Right cardiac atrium (tissue), 5 donors: ENCODE data around the gene ALDOA. TPM values are rescaled to one million over a fixed set of nuclear protein-coding genes. Genes with fewer than 3 reads are reported as not detected.

Experiments
- ATAC-seq, 2 donors: fragments of 200-7000 bp; cut with Tn5 transposase; one replicate each; pipeline versions ENCODE4 v1.8.0 to v1.9.1; 2020; ENCODE audit warnings: moderate library complexity in 2 of 2, mild to moderate bottlenecking in 1 of 2
- DNase-seq, 3 donors: peaks; one replicate each; pipeline ENCODE4 v3.0.0-alpha.2; 2020
- H3K27ac ChIP-seq: one replicate; pipeline ENCODE4 v1.5.1; 2013; ENCODE audit warnings: mild to moderate bottlenecking, low read length, control low read depth, moderate library complexity
- H3K27me3 ChIP-seq: one replicate; pipeline ENCODE4 v1.6.1; 2013; ENCODE audit not compliant: control insufficient read depth, insufficient read depth
- H3K4me1 ChIP-seq: one replicate; pipeline ENCODE4 v1.6.1; 2013; ENCODE audit warnings: low read length; ENCODE audit not compliant: control insufficient read depth, insufficient read depth
- H3K4me3 ChIP-seq: one replicate; pipeline ENCODE4 v1.5.1; 2013; ENCODE audit warnings: low read length, control low read depth
- H3K9me3 ChIP-seq: one replicate; pipeline ENCODE4 v1.6.1; 2013; ENCODE audit warnings: low read length; ENCODE audit not compliant: control insufficient read depth
- WGBS: extraction: QIAGEN DNeasy Blood & Tissue Kit; methylation state at CpG from one replicate; pipeline ENCODE4 v1.1.7; 2013; 5-methylcytosine and 5-hydroxymethylcytosine counted together
- intact Hi-C, 4 donors: fragments of 100-400 bp; cut with DNase I; formaldehyde crosslinking; loops; one replicate each; pipeline versions ENCODE4 v1.11.0 to v1.14.0; 2022 to 2023
- polyA plus RNA-seq: library from polyadenylated mRNA; stranded (reverse); fragments of 200-250 nt; gene quantifications from one replicate; pipeline ENCODE4 v1.2.3, GENCODE V29; 2013
- total RNA-seq, 4 donors: library from RNA; stranded (reverse); fragmentation: NEBNext Ultra II Directional; extraction: Animal tissue kit (Norgen Biotek cat#: 25700); gene quantifications; one replicate each; pipeline ENCODE4 v1.2.1, GENCODE V29; 2021
- donor health status: healthy with polysubstance abuse.
- donor health status: DM: no; HTN: yes; CAD: no.
- donor health status: DM: no; HTN: no; CAD: no.
- donor health status: DM: no; HTN: yes; CAD: no; lungs with severe emphysema.
- donor health status: DM: yes; HTN: yes; CAD: no.

The ALDOA gene
- total and polyA plus RNA-seq, 5 donors = 2,625 to 3,581 (median 3,327) TPM

- Histone ChIP-seq H3K27me3 (no peaks in the 10 kb centered on the region), H3K4me3 (no peak overlapping the region), H3K27ac (peak overlapping the region; percentile 31), H3K9me3 (no peaks in the 10 kb centered on the region), H3K4me1 (peaks cover 6% of the 10 kb centered on the region)
- intact Hi-C loops = no loop called here
- 51% methylated on average over 2 of the region's 2 CpGs for WGBS
- DNase-seq = peak in 2 of 3 donors; percentile 81 to 83
- no peak for ATAC-seq
Measured at GRCh38 chr16:30060836-30061554, 4.6 kb upstream of the ALDOA start.

- Histone ChIP-seq H3K27ac (peak overlapping the region; percentile 86), H3K27me3 (no peaks in the 10 kb centered on the region), H3K4me3 (peak overlapping the region; percentile 82), H3K9me3 (no peaks in the 10 kb centered on the region), H3K4me1 (peaks cover 6% of the 10 kb centered on the region)
- ATAC-seq = no peak
- WGBS = 48% methylated on average over 12 of the region's 12 CpGs
- peak in 1 of 3 donors; percentile 14 for DNase-seq
- intact Hi-C loops = no loop called here
Measured at GRCh38 chr16:30063278-30063892, 2.2 kb upstream of the ALDOA start.

GRCh38 chr16:30063893-30064728 is 1.4 kb upstream of the ALDOA start:
- intact Hi-C loops = no loop called here
- peak; percentile 82 to 91 (median 90) for DNase-seq
- ATAC-seq = peak; percentile 49 to 52
- Histone ChIP-seq H3K4me1 (peaks cover 12% of the 10 kb centered on the region), H3K27me3 (no peaks in the 10 kb centered on the region), H3K27ac (peak overlapping the region; percentile 86), H3K4me3 (peak overlapping the region; percentile 82), H3K9me3 (no peaks in the 10 kb centered on the region)
- WGBS = 5% methylated on average over 27 of the region's 27 CpGs

- no peak for DNase-seq
- Histone ChIP-seq H3K9me3 (no peaks in the 10 kb centered on the region), H3K27ac (peak overlapping the region; percentile 86), H3K4me1 (peaks cover 18% of the 10 kb centered on the region), H3K4me3 (peak overlapping the region; percentile 82), H3K27me3 (no peaks in the 10 kb centered on the region)
- WGBS = under 1% methylated on average over 25 of the region's 25 CpGs
- intact Hi-C loops = no loop called here
- peak in 1 of 2 donors; percentile 1 for ATAC-seq
Measured at GRCh38 chr16:30064729-30065101, 845 bp upstream of the ALDOA start.

GRCh38 chr16:30065943-30066760 is 592 bp downstream of the ALDOA start:
- H3K4me1 ChIP-seq = peaks cover 19% of the 10 kb centered on the region
- under 1% methylated on average over 44 of the region's 44 CpGs for WGBS
- peak in 1 of 2 donors; percentile 17 for ATAC-seq
- peak overlapping the region; percentile 79 for H3K4me3 ChIP-seq
- DNase-seq = peak in 1 of 3 donors; percentile 28
- no peaks in the 10 kb centered on the region for H3K27me3 ChIP-seq
- peak overlapping the region; percentile 98 for H3K27ac ChIP-seq
- no peaks in the 10 kb centered on the region for H3K9me3 ChIP-seq
- intact Hi-C loops = no loop called here

GRCh38 chr16:30066761-30067583 is 1.4 kb downstream of the ALDOA start:
- Histone ChIP-seq H3K4me3 (peak overlapping the region; percentile 79), H3K27me3 (no peaks in the 10 kb centered on the region), H3K4me1 (peaks cover 19% of the 10 kb centered on the region), H3K27ac (peak overlapping the region; percentile 98), H3K9me3 (no peaks in the 10 kb centered on the region)
- intact Hi-C loops = no loop called here
- ATAC-seq = no peak
- 29% methylated on average over 21 of the region's 21 CpGs for WGBS
- peak; percentile 63 to 83 (median 83) for DNase-seq

GRCh38 chr16:30067584-30067916 is 2.0 kb downstream of the ALDOA start:
- Histone ChIP-seq H3K27me3 (no peaks in the 10 kb centered on the region), H3K27ac (peak overlapping the region; percentile 98), H3K9me3 (no peaks in the 10 kb centered on the region), H3K4me1 (peaks cover 19% of the 10 kb centered on the region), H3K4me3 (peak overlapping the region; percentile 79)
- no peak for ATAC-seq
- no peak for DNase-seq
- intact Hi-C loops = no loop called here
- 51% methylated on average over 6 of the region's 6 CpGs for WGBS

GRCh38 chr16:30068333-30068732 is 2.8 kb downstream of the ALDOA start:
- ATAC-seq (no peak), DNase-seq (no peak)
- Histone ChIP-seq H3K27me3 (no peaks in the 10 kb centered on the region), H3K27ac (peak overlapping the region; percentile 25), H3K4me1 (peaks cover 17% of the 10 kb centered on the region), H3K9me3 (no peaks in the 10 kb centered on the region), H3K4me3 (no peak overlapping the region)
- intact Hi-C loops = no loop called here
- 78% methylated on average over 9 of the region's 9 CpGs for WGBS

- Histone ChIP-seq H3K4me3 (no peak overlapping the region), H3K27me3 (no peaks in the 10 kb centered on the region), H3K9me3 (no peaks in the 10 kb centered on the region), H3K4me1 (peaks cover 13% of the 10 kb centered on the region), H3K27ac (peak overlapping the region; percentile 25)
- DNase-seq (peak in 2 of 3 donors; percentile 64 to 65), ATAC-seq (no peak)
- 73% methylated on average over 17 of the region's 17 CpGs for WGBS
- intact Hi-C loops = no loop called here
Measured at GRCh38 chr16:30068750-30069610, 3.4 kb downstream of the ALDOA start.
